GM19238 (cell line): ENCODE results near the gene PLEKHG4B.
"Not testable (repeated sequence)": the region's sequence is repeated elsewhere in the genome, so short reads cannot be mapped to it uniquely, and the experiment has no call there.

Experiments used
- DNase-seq: peaks from one replicate; pipeline ENCODE4 v3.0.0; 2011; ENCODE audit warnings: low spot score; ENCODE audit not compliant: insufficient read length

The PLEKHG4B gene

GRCh38 chr5:199197-199949 lies 107.4 kb downstream of the PLEKHG4B start:
- DNase-seq, result no peak

GRCh38 chr5:199950-200645 lies 108.1 kb downstream of the PLEKHG4B start:
- DNase-seq, result no peak

GRCh38 chr5:200985-201384 lies 109.0 kb downstream of the PLEKHG4B start:
- no peak for DNase-seq

- DNase-seq, result no peak
Measured at GRCh38 chr5:201672-202071, 109.7 kb downstream of the PLEKHG4B start.

GRCh38 chr5:203246-203930 lies 111.4 kb downstream of the PLEKHG4B start:
- DNase-seq, result no peak

GRCh38 chr5:204001-204400 lies 112.0 kb downstream of the PLEKHG4B start:
- no peak for DNase-seq

- DNase-seq, result no peak
Measured at GRCh38 chr5:204462-204861, 112.5 kb downstream of the PLEKHG4B start.

GRCh38 chr5:204966-205670 lies 113.2 kb downstream of the PLEKHG4B start:
- no peak for DNase-seq

GRCh38 chr5:206406-206805 lies 114.4 kb downstream of the PLEKHG4B start:
- no peak for DNase-seq

GRCh38 chr5:206927-207536 lies 115.1 kb downstream of the PLEKHG4B start:
- DNase-seq, result no peak

GRCh38 chr5:207599-207998 lies 115.6 kb downstream of the PLEKHG4B start:
- DNase-seq, result no peak

GRCh38 chr5:208449-209114 lies 116.6 kb downstream of the PLEKHG4B start:
- DNase-seq, result no peak

- DNase-seq, result no peak
Measured at GRCh38 chr5:213803-214395, 121.9 kb downstream of the PLEKHG4B start.

- not testable (repeated sequence) for DNase-seq
Measured at GRCh38 chr5:215256-215655, 123.3 kb downstream of the PLEKHG4B start.

- DNase-seq, result not testable (repeated sequence)
Measured at GRCh38 chr5:216076-216475, 124.1 kb downstream of the PLEKHG4B start.

GRCh38 chr5:217494-218456 lies 125.8 kb downstream of the PLEKHG4B start, which contains the start of the genes CCDC127 and SDHA:
TSS of gene CCDC127 (minus strand) at chr5:218153. CDS start at chr5:216849, 1,304 bp downstream.
TSS of gene SDHA (plus strand) at chr5:218320. CDS start at chr5:218356, 36 bp downstream.
- peak; percentile 94 for DNase-seq

GRCh38 chr5:218457-219291 lies 126.7 kb downstream of the PLEKHG4B start:
- no peak for DNase-seq

GRCh38 chr5:219460-219863 lies 127.5 kb downstream of the PLEKHG4B start:
- DNase-seq, result no peak
